GM12878 (cell line): Measurements from ENCODE around the gene ZBED4. TPM values are rescaled to one million over a fixed set of nuclear protein-coding genes. Genes with fewer than 3 reads are reported as not detected.
A peak's percentile ranks its signal among the peaks of the same experiment; 100 is the strongest.

Experiments used
- ATAC-seq: fragments of 200-7000 bp; cut with Tn5 transposase; 3 replicates; pipeline ENCODE4 v1.9.1; 2020; ENCODE audit warnings: mild to moderate bottlenecking, moderate library complexity
- BruUV-seq: library from RNA; stranded (reverse); fragments of 400-500 nt; replicated peaks from 2 replicates; lab custom pipeline; 2021; lab: Mats Ljungman, UMichigan
- CTCF ChIA-PET: fragments of 300-600 bp; sonication (Branson Sonifier 250); formaldehyde crosslinking; extraction: SDS; loops from one replicate; lab custom pipeline; 2021; ENCODE audit warnings: inconsistent platforms; lab: Yijun Ruan, JAX
- POLR2A ChIA-PET: fragments of 350-600 bp; formaldehyde crosslinking; extraction: SDS; loops from one replicate; lab custom pipeline; 2021; ENCODE audit warnings: inconsistent platforms; lab: Charles Lee
- RAD21 ChIA-PET: fragments of 300-600 bp; sonication (Branson Sonifier 250); formaldehyde crosslinking; loops from one replicate; lab custom pipeline; 2023; ENCODE audit warnings: antibody characterized with exemption; ENCODE audit not compliant: unreplicated experiment; lab: Charles Lee
- SMC1A ChIA-PET: fragments of 300-600 bp; sonication (Branson Sonifier 250); formaldehyde crosslinking; loops from one replicate; lab custom pipeline; 2023; ENCODE audit not compliant: unreplicated experiment, uncharacterized antibody; lab: Charles Lee
- DNase-seq: peaks from one replicate; pipeline ENCODE4 v3.0.0-alpha.2; 2011; ENCODE audit warnings: low read depth, low spot score
- FAIRE-seq: peaks from 3 replicates; lab custom pipeline; 2011; peaks lifted over from hg19 to GRCh38; lab: Jason Lieb, UNC
- H2AFZ ChIP-seq: 2 replicates; pipeline ENCODE4 v1.6.0; 2011; ENCODE audit warnings: low read depth, low read length, control low read depth; ENCODE audit not compliant: control insufficient read depth
- H3K27ac ChIP-seq: 2 replicates; pipeline ENCODE4 v1.5.1; 2011; ENCODE audit warnings: control low read depth; ENCODE audit not compliant: control insufficient read depth, insufficient read depth
- H3K27me3 ChIP-seq, 2 experiments: replicated peaks in 1 of 2; 2 replicates each; pipeline versions ENCODE4 v1.6.0 to v1.6.1; 2011; ENCODE audit warnings: low read length in 1 of 2; ENCODE audit not compliant: control insufficient read depth in 2 of 2, insufficient read depth in 2 of 2
- H3K36me3 ChIP-seq, 2 experiments: 2 replicates each; pipeline ENCODE4 v1.5.1; 2011; ENCODE audit warnings: low read length in 1 of 2; ENCODE audit not compliant: control insufficient read depth in 2 of 2, insufficient read depth in 2 of 2
- H3K4me1 ChIP-seq: 2 replicates; pipeline ENCODE4 v1.6.1; 2011; ENCODE audit warnings: mild to moderate bottlenecking, low read length, moderate library complexity, mixed read lengths; ENCODE audit not compliant: control insufficient read depth, insufficient read depth
- H3K4me2 ChIP-seq: 2 replicates; pipeline ENCODE4 v1.6.0; 2011; ENCODE audit warnings: control low read depth; ENCODE audit not compliant: control insufficient read depth, insufficient read depth
- H3K4me3 ChIP-seq: fragments of 200-600 bp; sonication (generic); 2 replicates; pipeline ENCODE4 v1.5.1; 2016
- H3K79me2 ChIP-seq: 2 replicates; pipeline ENCODE4 v1.6.0; 2011; ENCODE audit warnings: low read length; ENCODE audit not compliant: control insufficient read depth, insufficient read depth
- H3K9ac ChIP-seq: 2 replicates; pipeline ENCODE4 v1.8.0; 2011; ENCODE audit warnings: low read length, control low read depth, mixed read lengths; ENCODE audit not compliant: control insufficient read depth, insufficient read depth
- H3K9me3 ChIP-seq: replicated peaks from 3 replicates; pipeline ENCODE4 v1.5.1; 2011; ENCODE audit warnings: mild to moderate bottlenecking, low read length; ENCODE audit not compliant: control insufficient read depth, insufficient read depth
- H4K20me1 ChIP-seq: 2 replicates; pipeline ENCODE4 v1.6.0; 2011; ENCODE audit not compliant: control insufficient read depth, insufficient read depth
- CBX5 ChIP-seq: sonication (generic); IDR thresholded peaks from 2 replicates; pipeline ENCODE4 v1.6.1; 2016; ENCODE audit warnings: low read depth, moderate library complexity, mild to moderate bottlenecking, inconsistent platforms
- JUNB ChIP-seq: IDR thresholded peaks from 2 replicates; pipeline ENCODE4 v1.6.1; 2016; ENCODE audit warnings: antibody characterized with exemption, mild to moderate bottlenecking
- MEF2A ChIP-seq: IDR thresholded peaks from 2 replicates; pipeline ENCODE4 v1.6.1; 2011; ENCODE audit warnings: low read depth, mild to moderate bottlenecking, low read length, moderate library complexity; ENCODE audit not compliant: insufficient read depth
- PAX5 ChIP-seq: IDR thresholded peaks from 2 replicates; pipeline ENCODE4 v1.6.1; 2011; ENCODE audit warnings: low read depth, low read length, borderline replicate concordance
- POLR2A ChIP-seq: IDR thresholded peaks from 2 replicates; pipeline ENCODE4 v1.6.1; 2011; ENCODE audit warnings: low read depth, mild to moderate bottlenecking, low read length
- STAT3 ChIP-seq: IDR thresholded peaks from 2 replicates; pipeline ENCODE4 v1.6.1; 2011; ENCODE audit warnings: low read depth, low read length, improper control_type of control experiment
- ZNF384 ChIP-seq: IDR thresholded peaks from 2 replicates; pipeline ENCODE4 v1.6.1; 2012; ENCODE audit warnings: low read depth, mild to moderate bottlenecking, low read length, improper control_type of control experiment, borderline replicate concordance
- WGBS: methylation state at CpG from one replicate; pipeline ENCODE4 v1.1.6; 2016; ENCODE audit warnings: low lambda C conversion rate; ENCODE audit not compliant: insufficient replicate concordance, insufficient coverage; ENCODE audit errors: missing lambda C conversion rate; 5-methylcytosine and 5-hydroxymethylcytosine counted together
- in situ Hi-C: fragments of 300-500 bp; cut with MboI; formaldehyde crosslinking; loops from 9 replicates; pipeline ENCODE4 v1.14.3; 2018; ENCODE audit warnings: mixed read lengths
- intact Hi-C: fragments of 100-400 bp; cut with micrococcal nuclease; formaldehyde crosslinking; loops from one replicate; pipeline ENCODE4 v1.14.2; 2022; ENCODE audit not compliant: unreplicated experiment
- polyA plus RNA-seq, 11 experiments: library from polyadenylated mRNA; depleted of rRNA in 4 of 11; unstranded in 6 of 11; stranded (reverse) in 5 of 11; fragments of >200 nt; fragmentation: Nextera tagmentation in 4 of 11; fragmentation: Illumina TruSeq in 1 of 11; extraction: Ambion mirVana in 4 of 11; extraction: Trizol in 1 of 11; gene quantifications; 1 replicate in 1 of 11; 2 replicates in 10 of 11; pipeline versions ENCODE4 v1.2.1 to v1.2.3, GENCODE V29; 2011 to 2016; ENCODE audit warnings: inconsistent platforms in 2 of 11, missing spikeins in 2 of 11, low read depth in 1 of 11
- total RNA-seq, 4 experiments: library from RNA; depleted of rRNA in 3 of 4; stranded (reverse); fragments of >200 nt in 3 of 4; fragmentation: Illumina TruSeq in 1 of 4; extraction: Trizol in 1 of 4; gene quantifications; 2 replicates each; pipeline versions ENCODE4 v1.2.1 to v1.2.3, GENCODE V29; 2013 to 2021
- TF ChIP-seq, protein P1 (sequence below): fragments of 450-650 bp; formaldehyde crosslinking; IDR thresholded peaks from 2 replicates; pipeline ENCODE4 v1.4.0; 2022; ENCODE audit warnings: mild to moderate bottlenecking, moderate library complexity
- TF ChIP-seq, protein P2 (sequence below): IDR thresholded peaks from 2 replicates; pipeline ENCODE4 v1.6.1; 2011; ENCODE audit warnings: low read depth, low read length, improper control_type of control experiment, borderline replicate concordance

The ZBED4 gene
- total and polyA plus RNA-seq, 10 of the 15 experiments (the other 5 are each of a cell fraction or from before 2014, with no cell fraction given) = 2.3 to 21.6 (median 12.8) TPM

DNA sequence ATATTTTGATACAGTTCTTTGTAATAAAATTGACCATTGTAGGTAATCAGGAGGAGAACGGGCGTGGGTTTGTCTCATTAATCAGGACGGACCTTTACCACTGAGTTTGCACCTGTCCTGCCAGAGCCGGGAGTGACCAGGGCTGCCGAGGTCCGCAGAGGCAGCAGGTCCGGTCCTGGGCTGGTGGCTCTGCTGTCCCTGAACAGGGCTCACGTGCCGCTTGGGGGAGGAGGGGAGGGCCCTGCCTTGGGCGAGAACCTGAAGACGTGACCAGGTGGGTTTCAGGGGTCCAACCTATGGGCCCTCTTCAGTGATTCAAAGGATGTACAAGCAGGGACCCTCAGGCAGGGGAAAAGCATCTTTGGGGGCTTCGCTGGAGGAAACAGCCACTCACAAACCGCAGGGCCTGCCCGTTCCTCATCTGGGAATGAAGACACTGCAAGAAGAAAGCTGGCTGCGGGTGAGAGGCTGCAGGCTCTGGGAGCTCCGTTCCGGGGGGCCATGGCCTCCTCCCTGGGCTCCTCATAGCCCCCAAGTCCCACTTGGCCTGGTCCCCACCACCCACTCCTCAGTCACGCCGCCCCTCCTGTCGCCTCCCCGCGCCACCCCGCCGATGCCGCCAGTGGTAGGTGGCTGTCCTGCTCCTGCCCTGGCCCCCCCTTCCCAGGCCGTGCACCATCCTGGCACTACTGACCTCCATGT, 74.0 kb downstream of the ZBED4 start:
- RAD21 ChIA-PET = interaction anchor here (1.1 to 1.3 kb wide), 2 partner anchors 103 to 160 kb away, joined by 3 to 4 read pairs; no protein-coding TSS in a partner anchor
- DNase-seq (no peak), FAIRE-seq (no peak), ATAC-seq (no peak)
- TF ChIP-seq POLR2A (peak; percentile 12; the same call in 1 of the 2 replicates), ZNF384 (no peak)
- no TSS peak for BruUV-seq
- 94% methylated on average over 24 of the region's 26 CpGs for WGBS
- Histone ChIP-seq H3K27me3 (no peaks in the 10 kb centered on the region), H2AFZ (no peak overlapping the region), H4K20me1 (no peaks in the 10 kb centered on the region), H3K4me2 (no peak overlapping the region), H3K4me1 (peaks cover 56% of the 10 kb centered on the region), H3K9me3 (no peaks in the 10 kb centered on the region), H3K27ac (no peak overlapping the region), H3K9ac (no peak overlapping the region), H3K79me2 (no peaks in the 10 kb centered on the region; the same call in 1 of the 2 replicates), H3K36me3 (peaks cover 0 to 2% of the 10 kb centered on the region in 2 experiments; a peak in 3 of 4 replicates), H3K4me3 (no peak overlapping the region)
- intact Hi-C loops (no loop called here), in situ Hi-C loops (no loop called here)
- POLR2A ChIA-PET = interaction anchor here (0.6 to 2.2 kb wide), 3 partner anchors 11 to 52 kb away, joined by 3 to 5 read pairs (median 3); no protein-coding TSS in a partner anchor
- CTCF ChIA-PET = interaction anchor here (1.6 to 2.2 kb wide), 2 partner anchors 102 to 160 kb away, joined by 5 to 8 read pairs; no protein-coding TSS in a partner anchor
- SMC1A ChIA-PET = interaction anchor here (0.7 to 1.0 kb wide), 2 partner anchors 103 to 160 kb away, joined by 3 read pairs; no protein-coding TSS in a partner anchor

DNA sequence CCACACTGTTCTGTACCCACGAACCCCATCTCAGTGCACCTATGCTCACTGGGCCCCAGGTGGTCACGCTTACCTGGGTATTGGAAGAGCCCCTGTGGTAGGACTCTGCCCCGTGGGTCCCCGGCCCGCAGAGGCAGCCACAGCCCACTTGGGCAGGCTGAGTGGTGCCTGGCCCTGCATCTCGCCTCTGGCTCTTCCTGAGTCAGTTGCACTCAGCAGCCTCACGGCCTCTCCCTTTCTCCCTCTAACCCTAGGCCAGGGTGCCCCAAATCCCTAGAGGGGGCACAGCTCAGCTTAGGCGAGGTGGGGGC, 74.5 kb downstream of the ZBED4 start:
- no peaks in the 10 kb centered on the region; the same call in 1 of the 2 replicates for H3K79me2 ChIP-seq
- H3K4me2 ChIP-seq = no peak overlapping the region
- no peak overlapping the region for H3K27ac ChIP-seq
- no peak overlapping the region for H3K9ac ChIP-seq
- WGBS = 49% methylated on average over 8 of the region's 8 CpGs
- in situ Hi-C loops = no loop called here
- POLR2A ChIA-PET = interaction anchor here (1.0 kb wide), 1 partner anchor 52 kb away, joined by 3 read pairs; no protein-coding TSS in a partner anchor
- no peak for DNase-seq
- RAD21 ChIA-PET = interaction anchor here (1.1 to 1.3 kb wide), 2 partner anchors 102 to 161 kb away, joined by 3 to 4 read pairs; no protein-coding TSS in a partner anchor
- SMC1A ChIA-PET = no interaction called here
- intact Hi-C loops = no loop called here
- H4K20me1 ChIP-seq = no peaks in the 10 kb centered on the region
- no peaks in the 10 kb centered on the region for H3K9me3 ChIP-seq
- no TSS peak for BruUV-seq
- no peak for FAIRE-seq
- TF ChIP-seq MEF2A = no peak
- TF ChIP-seq STAT3 = no peak
- TF ChIP-seq JUNB = no peak
- TF ChIP-seq PAX5 = no peak
- TF ChIP-seq, protein P1, sequence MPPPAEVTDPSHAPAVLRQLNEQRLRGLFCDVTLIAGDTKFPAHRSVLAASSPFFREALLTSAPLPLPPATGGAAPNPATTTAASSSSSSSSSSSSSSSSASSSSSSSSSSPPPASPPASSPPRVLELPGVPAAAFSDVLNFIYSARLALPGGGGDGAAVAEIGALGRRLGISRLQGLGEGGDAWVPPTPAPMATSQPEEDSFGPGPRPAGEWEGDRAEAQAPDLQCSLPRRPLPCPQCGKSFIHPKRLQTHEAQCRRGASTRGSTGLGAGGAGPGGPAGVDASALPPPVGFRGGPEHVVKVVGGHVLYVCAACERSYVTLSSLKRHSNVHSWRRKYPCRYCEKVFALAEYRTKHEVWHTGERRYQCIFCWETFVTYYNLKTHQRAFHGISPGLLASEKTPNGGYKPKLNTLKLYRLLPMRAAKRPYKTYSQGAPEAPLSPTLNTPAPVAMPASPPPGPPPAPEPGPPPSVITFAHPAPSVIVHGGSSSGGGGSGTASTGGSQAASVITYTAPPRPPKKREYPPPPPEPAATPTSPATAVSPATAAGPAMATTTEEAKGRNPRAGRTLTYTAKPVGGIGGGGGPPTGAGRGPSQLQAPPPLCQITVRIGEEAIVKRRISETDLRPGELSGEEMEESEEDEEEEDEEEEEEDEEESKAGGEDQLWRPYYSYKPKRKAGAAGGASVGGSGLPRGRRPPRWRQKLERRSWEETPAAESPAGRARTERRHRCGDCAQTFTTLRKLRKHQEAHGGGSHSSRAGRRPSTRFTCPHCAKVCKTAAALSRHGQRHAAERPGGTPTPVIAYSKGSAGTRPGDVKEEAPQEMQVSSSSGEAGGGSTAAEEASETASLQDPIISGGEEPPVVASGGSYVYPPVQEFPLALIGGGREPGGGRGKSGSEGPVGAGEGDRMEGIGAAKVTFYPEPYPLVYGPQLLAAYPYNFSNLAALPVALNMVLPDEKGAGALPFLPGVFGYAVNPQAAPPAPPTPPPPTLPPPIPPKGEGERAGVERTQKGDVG (CRISPR knock-in tag) = no peak
- TF ChIP-seq, protein P2, sequence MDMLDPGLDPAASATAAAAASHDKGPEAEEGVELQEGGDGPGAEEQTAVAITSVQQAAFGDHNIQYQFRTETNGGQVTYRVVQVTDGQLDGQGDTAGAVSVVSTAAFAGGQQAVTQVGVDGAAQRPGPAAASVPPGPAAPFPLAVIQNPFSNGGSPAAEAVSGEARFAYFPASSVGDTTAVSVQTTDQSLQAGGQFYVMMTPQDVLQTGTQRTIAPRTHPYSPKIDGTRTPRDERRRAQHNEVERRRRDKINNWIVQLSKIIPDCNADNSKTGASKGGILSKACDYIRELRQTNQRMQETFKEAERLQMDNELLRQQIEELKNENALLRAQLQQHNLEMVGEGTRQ = no peak
- no peak for TF ChIP-seq CBX5
- TF ChIP-seq, all 136 proteins: peak for 0
- no peak overlapping the region for H3K4me3 ChIP-seq
- H2AFZ ChIP-seq = no peak overlapping the region
- ATAC-seq = no peak
- no peaks in the 10 kb centered on the region for H3K27me3 ChIP-seq
- peaks cover 59% of the 10 kb centered on the region for H3K4me1 ChIP-seq
- CTCF ChIA-PET = interaction anchor here (1.6 to 2.2 kb wide), 2 partner anchors 102 to 161 kb away, joined by 5 to 8 read pairs; no protein-coding TSS in a partner anchor
- H3K36me3 ChIP-seq = peaks cover 0 to 2% of the 10 kb centered on the region in 2 experiments; a peak in 3 of 4 replicates
